Measurements from ENCODE around the gene TMEM271.

The TMEM271 gene

GRCh38 chr4:579543-580175 is 3.6 kb upstream of the TMEM271 start:
- in situ Hi-C loops (cut with MboI; ENCODE audit: low sequenced_read_pairs, unreplicated experiment) = no loop called here
- DNase-seq (ENCODE audit: low spot score) = peak; percentile 34

DNA sequence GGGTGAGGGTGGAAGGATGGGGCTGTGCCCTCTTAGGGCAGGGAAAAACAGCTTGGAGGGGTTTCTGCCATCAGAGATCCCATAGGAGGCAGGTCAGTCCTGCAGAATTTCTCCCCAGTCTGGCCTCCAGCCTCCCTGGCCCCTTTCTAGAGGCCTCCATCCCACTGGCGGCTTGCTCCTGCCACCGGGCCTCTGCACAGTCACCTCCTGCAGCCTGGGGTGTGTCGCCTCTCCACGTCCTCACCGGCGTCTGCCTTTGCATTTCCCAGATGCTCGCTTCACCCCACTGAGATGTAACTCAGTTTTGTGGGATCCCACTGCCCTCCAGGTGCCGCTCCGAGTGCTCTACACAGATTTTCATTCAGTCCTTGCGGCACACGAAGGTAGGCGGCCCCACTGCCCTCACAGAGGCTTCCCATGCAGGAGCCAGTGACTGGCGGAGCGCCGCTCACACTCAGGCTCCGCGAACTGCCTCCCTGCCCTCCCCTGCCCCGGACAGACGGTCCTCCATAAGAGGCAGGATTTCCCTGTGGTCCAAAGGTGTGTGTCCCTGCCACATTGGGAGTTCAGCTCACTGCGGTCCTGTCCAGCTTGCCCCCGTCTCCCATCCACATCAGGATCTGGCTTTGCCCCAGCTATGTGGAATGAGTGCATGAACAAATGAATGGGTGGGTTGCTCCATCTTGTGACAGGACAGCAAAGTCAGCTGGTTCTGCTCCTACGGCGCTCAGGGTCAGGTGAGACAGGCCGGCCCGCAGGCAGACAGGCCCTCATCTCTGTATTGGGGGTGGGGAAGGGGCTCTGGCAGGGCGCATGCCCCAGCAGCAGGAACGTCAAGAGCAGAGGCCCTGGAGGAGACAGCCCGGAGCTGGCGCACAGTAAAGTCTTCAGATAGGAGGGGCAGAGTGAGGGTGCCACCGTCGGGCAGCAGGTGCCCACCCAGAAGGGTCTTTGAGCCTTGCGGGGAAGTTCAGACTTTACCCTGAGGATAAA is 2.7 kb upstream of the TMEM271 start:
- DNase-seq (ENCODE audit: low spot score) = peak; percentile 28
- TF ChIP-seq CTCF (IDR thresholded peaks at IDR 0.05; ENCODE audit: borderline replicate concordance, control extremely low read depth, extremely low read depth, insufficient read depth, missing control alignments) = no peak
- in situ Hi-C loops (cut with MboI; ENCODE audit: low sequenced_read_pairs, unreplicated experiment) = no loop called here

More at GRCh38 chr4:579543-580175, 3.6 kb upstream of the TMEM271 start:
- no peak for TF ChIP-seq CTCF (IDR thresholded peaks at IDR 0.05; ENCODE audit: borderline replicate concordance, control extremely low read depth, extremely low read depth, insufficient read depth, missing control alignments)

GRCh38 chr4:577499-578450 is 1.7 kb upstream of the TMEM271 start:
- no peak for TF ChIP-seq CTCF (IDR thresholded peaks at IDR 0.05; ENCODE audit: borderline replicate concordance, control extremely low read depth, extremely low read depth, insufficient read depth, missing control alignments)
- in situ Hi-C loops (cut with MboI; ENCODE audit: low sequenced_read_pairs, unreplicated experiment) = no loop called here
- DNase-seq (ENCODE audit: low spot score) = peak; percentile 48

- in situ Hi-C loops (cut with MboI; ENCODE audit: low sequenced_read_pairs, unreplicated experiment) = no loop called here
- TF ChIP-seq CTCF (IDR thresholded peaks at IDR 0.05; ENCODE audit: borderline replicate concordance, control extremely low read depth, extremely low read depth, insufficient read depth, missing control alignments) = no peak
- DNase-seq (ENCODE audit: low spot score) = peak; percentile 32
Observed at GRCh38 chr4:576991-577498, 950 bp upstream of the TMEM271 start.

DNA sequence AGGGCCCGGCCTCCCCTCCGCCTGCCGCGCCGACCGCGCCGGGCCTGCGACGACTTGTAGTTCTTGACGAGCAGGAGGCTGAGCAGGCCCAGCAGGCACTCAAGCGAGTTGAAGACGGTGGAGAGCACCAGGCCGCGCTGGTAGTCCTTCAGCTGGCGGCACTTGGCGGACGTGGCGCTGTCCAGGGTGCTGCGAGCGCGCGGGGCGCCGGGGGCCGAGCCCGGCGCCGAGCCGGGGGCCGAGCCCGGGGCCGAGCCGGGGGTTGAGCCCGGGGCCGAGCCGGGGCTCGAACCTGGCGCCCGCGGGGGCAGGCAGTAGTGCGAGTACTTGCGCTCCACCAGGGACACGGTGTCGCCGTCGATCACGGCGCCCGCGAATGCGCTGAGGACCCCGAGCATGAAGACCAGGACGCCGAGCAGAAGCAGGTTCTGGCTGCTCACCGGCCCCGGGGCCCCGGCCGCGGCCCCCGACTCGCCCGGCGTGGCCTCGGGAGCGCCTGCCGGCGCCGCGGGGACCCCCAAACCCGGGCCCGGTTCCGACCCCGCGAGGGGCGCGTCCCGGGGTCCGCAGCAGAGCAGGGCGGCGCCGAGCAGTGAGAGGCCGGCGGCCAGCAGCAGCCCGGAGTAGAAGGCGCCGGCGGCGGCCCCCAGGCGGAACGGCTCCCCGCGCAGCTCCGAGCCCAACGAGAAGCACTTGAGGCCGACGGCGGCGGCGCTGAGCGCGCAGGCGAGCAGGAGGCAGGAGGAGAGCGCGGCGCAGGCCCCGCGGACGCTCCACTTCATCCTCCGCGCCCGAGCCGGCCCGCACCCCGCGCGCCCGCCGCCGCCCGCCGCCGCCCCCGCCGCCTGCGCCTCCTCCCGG is 584 bp downstream of the TMEM271 start:
- DNase-seq (ENCODE audit: low spot score) = no peak
- in situ Hi-C loops (cut with MboI; ENCODE audit: low sequenced_read_pairs, unreplicated experiment) = no loop called here
- no peak for TF ChIP-seq CTCF (IDR thresholded peaks at IDR 0.05; ENCODE audit: borderline replicate concordance, control extremely low read depth, extremely low read depth, insufficient read depth, missing control alignments)
